OCI-LY7 (cell line): ENCODE data around the gene TMX3. TPM values are rescaled to one million over a fixed set of nuclear protein-coding genes. Genes with fewer than 3 reads are reported as not detected.

Source experiments
- BruUV-seq: library from RNA; stranded (reverse); fragments of 400-500 nt; replicated peaks from 2 replicates; lab custom pipeline; 2021; lab: Mats Ljungman, UMichigan
- CTCF ChIA-PET: fragments of 300-600 bp; sonication (Branson Sonifier 250); formaldehyde crosslinking; loops from one replicate; lab custom pipeline; 2022; ENCODE audit warnings: antibody characterized with exemption; ENCODE audit not compliant: unreplicated experiment; lab: Charles Lee
- POLR2A ChIA-PET: fragments of 300-600 bp; sonication (Branson Sonifier 250); formaldehyde crosslinking; loops from one replicate; lab custom pipeline; 2022; ENCODE audit warnings: antibody characterized with exemption; lab: Charles Lee
- DNase-seq: peaks from one replicate; pipeline ENCODE4 v3.0.0-alpha.2; 2015; ENCODE audit warnings: low spot score
- H2AFZ ChIP-seq: fragments of 200-600 bp; sonication (generic), shearing (Covaris generic); 2 replicates; pipeline ENCODE4 v1.6.1; 2014; ENCODE audit warnings: mild to moderate bottlenecking, antibody characterized with exemption, low read length, moderate library complexity
- H3K27ac ChIP-seq: fragments of 200-600 bp; sonication (generic); 2 replicates; pipeline ENCODE4 v1.5.1; 2014; ENCODE audit warnings: mixed run types, low read depth, mild to moderate bottlenecking, moderate library complexity, low read length, inconsistent platforms; ENCODE audit not compliant: poor library complexity, severe bottlenecking
- H3K36me3 ChIP-seq: fragments of 200-600 bp; sonication (generic); 2 replicates; pipeline ENCODE4 v1.6.1; 2014; ENCODE audit warnings: mild to moderate bottlenecking, antibody characterized with exemption, low read length, moderate library complexity, mixed read lengths; ENCODE audit not compliant: insufficient read depth
- H3K4me1 ChIP-seq: fragments of 200-600 bp; sonication (generic); 2 replicates; pipeline ENCODE4 v1.5.1; 2014; ENCODE audit warnings: mild to moderate bottlenecking, low read length; ENCODE audit not compliant: insufficient read depth, poor library complexity, severe bottlenecking
- H3K4me2 ChIP-seq: fragments of 200-600 bp; sonication (generic); 2 replicates; pipeline ENCODE4 v1.6.1; 2014; ENCODE audit warnings: mild to moderate bottlenecking, low read length
- H3K4me3 ChIP-seq: fragments of 200-600 bp; sonication (generic); 2 replicates; pipeline ENCODE4 v1.5.1; 2014; ENCODE audit warnings: mild to moderate bottlenecking, low read depth, low read length; ENCODE audit not compliant: poor library complexity, severe bottlenecking
- H3K79me2 ChIP-seq: fragments of 200-600 bp; sonication (generic); 2 replicates; pipeline ENCODE4 v1.6.1; 2016; ENCODE audit warnings: low read depth, mild to moderate bottlenecking, low read length, moderate library complexity, mixed read lengths; ENCODE audit not compliant: insufficient read depth
- H3K9me2 ChIP-seq: fragments of 200-600 bp; sonication (generic); 2 replicates; pipeline ENCODE4 v1.6.1; 2016; ENCODE audit warnings: mild to moderate bottlenecking, low read length, mixed read lengths; ENCODE audit not compliant: insufficient read depth
- H3K9me3 ChIP-seq: fragments of 200-600 bp; sonication (generic); 2 replicates; pipeline ENCODE4 v1.6.1; 2014; ENCODE audit warnings: mild to moderate bottlenecking, mixed run types, low read length, mixed read lengths
- H4K20me1 ChIP-seq: fragments of 200-600 bp; sonication (generic); 2 replicates; pipeline ENCODE4 v1.6.1; 2014; ENCODE audit warnings: mild to moderate bottlenecking, antibody characterized with exemption, low read length, moderate library complexity, mixed read lengths; ENCODE audit not compliant: insufficient read depth
- EZH2phosphoT487 ChIP-seq: fragments of 200-600 bp; sonication (generic); IDR thresholded peaks from 2 replicates; pipeline ENCODE4 v1.6.1; 2018; ENCODE audit warnings: low read depth, borderline replicate concordance, mild to moderate bottlenecking, mixed run types, antibody characterized with exemption, low read length, moderate library complexity, mixed read lengths
- intact Hi-C: fragments of 100-400 bp; cut with micrococcal nuclease; formaldehyde crosslinking; loops from one replicate; pipeline ENCODE4 v1.10.0; 2022; ENCODE audit not compliant: unreplicated experiment
- total RNA-seq, 2 experiments: library from RNA; depleted of rRNA in 1 of 2; stranded (reverse); fragments of >200 nt in 1 of 2; shearing (Covaris generic) in 1 of 2; gene quantifications; 2 replicates each; pipeline ENCODE4 v1.2.3, GENCODE V29; 2014 to 2022
- TF ChIP-seq, protein P1 (sequence below): fragments of 200-600 bp; sonication (generic); conservative IDR thresholded peaks from 2 replicates; pipeline ENCODE4 v1.5.1; 2014; ENCODE audit warnings: mild to moderate bottlenecking, antibody characterized with exemption, low read length, moderate library complexity, mixed read lengths

The TMX3 gene
- total RNA-seq, 2 experiments from 2014 or later: 14.8 to 25.9 TPM

DNA sequence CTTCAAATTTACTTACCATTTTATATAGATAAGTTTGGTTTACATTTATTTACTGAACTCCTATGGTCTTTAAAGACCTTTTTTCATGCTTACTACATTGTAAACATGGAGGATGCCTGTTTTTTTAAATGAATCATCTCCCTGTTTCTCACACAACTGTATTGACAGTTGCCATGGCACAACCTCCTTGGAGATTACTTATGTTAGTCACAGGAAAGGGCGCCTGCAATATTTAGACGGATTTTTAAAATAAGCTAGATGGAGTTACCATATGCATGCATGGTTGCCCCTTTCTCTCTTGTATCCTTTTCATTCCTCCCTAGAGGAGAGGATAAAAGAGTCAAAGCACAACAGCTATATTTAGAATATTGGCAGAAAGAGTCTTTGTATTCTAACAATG is 48.2 kb upstream of the TMX3 start:
- Histone ChIP-seq H4K20me1 (no peaks in the 10 kb centered on the region), H3K27ac (no peak overlapping the region), H2AFZ (no peak overlapping the region), H3K4me2 (no peak overlapping the region), H3K79me2 (no peaks in the 10 kb centered on the region), H3K4me3 (no peak overlapping the region), H3K4me1 (no peaks in the 10 kb centered on the region), H3K9me2 (no peaks in the 10 kb centered on the region), H3K36me3 (no peaks in the 10 kb centered on the region), H3K9me3 (no peaks in the 10 kb centered on the region)
- TF ChIP-seq, protein P1, sequence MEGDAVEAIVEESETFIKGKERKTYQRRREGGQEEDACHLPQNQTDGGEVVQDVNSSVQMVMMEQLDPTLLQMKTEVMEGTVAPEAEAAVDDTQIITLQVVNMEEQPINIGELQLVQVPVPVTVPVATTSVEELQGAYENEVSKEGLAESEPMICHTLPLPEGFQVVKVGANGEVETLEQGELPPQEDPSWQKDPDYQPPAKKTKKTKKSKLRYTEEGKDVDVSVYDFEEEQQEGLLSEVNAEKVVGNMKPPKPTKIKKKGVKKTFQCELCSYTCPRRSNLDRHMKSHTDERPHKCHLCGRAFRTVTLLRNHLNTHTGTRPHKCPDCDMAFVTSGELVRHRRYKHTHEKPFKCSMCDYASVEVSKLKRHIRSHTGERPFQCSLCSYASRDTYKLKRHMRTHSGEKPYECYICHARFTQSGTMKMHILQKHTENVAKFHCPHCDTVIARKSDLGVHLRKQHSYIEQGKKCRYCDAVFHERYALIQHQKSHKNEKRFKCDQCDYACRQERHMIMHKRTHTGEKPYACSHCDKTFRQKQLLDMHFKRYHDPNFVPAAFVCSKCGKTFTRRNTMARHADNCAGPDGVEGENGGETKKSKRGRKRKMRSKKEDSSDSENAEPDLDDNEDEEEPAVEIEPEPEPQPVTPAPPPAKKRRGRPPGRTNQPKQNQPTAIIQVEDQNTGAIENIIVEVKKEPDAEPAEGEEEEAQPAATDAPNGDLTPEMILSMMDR: no peak
- no peak for TF ChIP-seq EZH2phosphoT487
- no TSS peak for BruUV-seq
- ChIA-PET POLR2A (no interaction called here), CTCF (no interaction called here)
- DNase-seq: no peak
- intact Hi-C loops: no loop called here

DNA sequence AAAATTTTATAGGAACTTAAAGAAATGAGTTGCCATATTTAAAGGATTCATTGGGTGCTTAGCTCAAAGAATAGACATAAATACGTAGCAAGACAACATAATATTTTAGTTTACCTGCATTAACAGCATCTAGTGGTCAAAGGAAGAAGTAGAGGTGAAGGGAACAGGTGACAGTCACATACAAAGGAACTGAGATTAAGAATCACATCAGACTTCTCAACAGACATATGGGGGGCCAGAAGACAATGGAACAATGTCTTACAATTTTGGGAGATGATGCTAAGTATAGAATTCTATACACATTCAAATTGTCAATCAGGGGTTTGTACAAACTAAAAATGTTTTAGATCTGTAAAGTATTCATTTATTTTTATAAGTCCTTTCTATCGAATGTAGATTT is 44.4 kb upstream of the TMX3 start:
- Histone ChIP-seq H3K27ac (no peak overlapping the region), H3K9me3 (no peaks in the 10 kb centered on the region), H3K9me2 (no peaks in the 10 kb centered on the region), H3K36me3 (no peaks in the 10 kb centered on the region), H3K4me1 (no peaks in the 10 kb centered on the region), H3K4me2 (no peak overlapping the region), H3K4me3 (no peak overlapping the region), H2AFZ (no peak overlapping the region), H3K79me2 (no peaks in the 10 kb centered on the region), H4K20me1 (no peaks in the 10 kb centered on the region)
- ChIA-PET POLR2A (interaction anchor here (0.7 to 1.0 kb wide), 2 partner anchors 11 to 231 kb away, joined by 3 read pairs; no protein-coding TSS in a partner anchor), CTCF (no interaction called here)
- BruUV-seq: no TSS peak
- no peak for DNase-seq
- intact Hi-C loops: no loop called here
- TF ChIP-seq, protein P1: no peak
- no peak for TF ChIP-seq EZH2phosphoT487

DNA sequence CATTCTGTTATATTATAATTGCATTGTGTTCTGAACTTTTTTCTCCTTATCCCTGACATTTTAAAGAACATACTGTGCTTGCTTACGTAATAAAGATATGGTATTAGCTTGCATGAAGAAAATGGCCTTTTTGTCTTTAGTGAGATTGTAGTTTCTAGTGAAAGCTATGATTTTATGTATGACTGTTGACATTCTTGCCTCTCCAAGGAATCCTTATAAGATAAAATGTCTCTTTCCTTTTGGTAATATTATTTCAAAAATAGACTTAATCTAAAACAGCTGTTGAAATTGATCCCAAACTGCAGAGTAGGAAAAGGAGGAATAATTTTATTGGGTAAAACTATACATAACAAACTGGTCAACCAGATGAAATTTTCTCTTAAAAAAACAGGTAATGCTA is 42.2 kb upstream of the TMX3 start:
- no peak for DNase-seq
- no TSS peak for BruUV-seq
- no peaks in the 10 kb centered on the region for H3K79me2 ChIP-seq
- H3K27ac ChIP-seq: no peak overlapping the region
- no peaks in the 10 kb centered on the region for H3K9me3 ChIP-seq
- no peaks in the 10 kb centered on the region for H3K4me1 ChIP-seq
- H2AFZ ChIP-seq: no peak overlapping the region
- POLR2A ChIA-PET: no interaction called here
- intact Hi-C loops: no loop called here
- no peaks in the 10 kb centered on the region for H3K36me3 ChIP-seq
- CTCF ChIA-PET: no interaction called here
- TF ChIP-seq, protein P1: no peak
- TF ChIP-seq EZH2phosphoT487: no peak
- H4K20me1 ChIP-seq: no peaks in the 10 kb centered on the region
- no peak overlapping the region for H3K4me3 ChIP-seq
- H3K4me2 ChIP-seq: no peak overlapping the region
- H3K9me2 ChIP-seq: no peaks in the 10 kb centered on the region
